Activated CD8-positive, alpha-beta memory T cell treated with anti-CD3 and anti-CD28 coated beads, Interleukin-2, amount 50 U/mL, for 24 hours (primary cell): ENCODE measurements around the gene TSPO.

ENCODE experiments used
- DNase-seq: peaks from one replicate; pipeline ENCODE4 v3.0.0-alpha.2; 2020; ENCODE audit errors: extremely low read depth

Gene TSPO

GRCh38 chr22:43202326-43202725, 51.0 kb downstream of the TSPO start:
- no peak for DNase-seq

GRCh38 chr22:43202756-43203410, 51.5 kb downstream of the TSPO start:
- DNase-seq: no peak

GRCh38 chr22:43203471-43203981, 52.2 kb downstream of the TSPO start:
- no peak for DNase-seq

- no peak for DNase-seq
Observed at GRCh38 chr22:43205261-43205691, 53.9 kb downstream of the TSPO start.

GRCh38 chr22:43205748-43206508, 54.6 kb downstream of the TSPO start:
- DNase-seq: no peak

GRCh38 chr22:43206509-43207161, 55.3 kb downstream of the TSPO start:
- DNase-seq: no peak

- DNase-seq: no peak
Observed at GRCh38 chr22:43207386-43207785, 56.0 kb downstream of the TSPO start.

GRCh38 chr22:43207849-43208702, 56.7 kb downstream of the TSPO start:
- DNase-seq: no peak

- DNase-seq: no peak
Observed at GRCh38 chr22:43208703-43209522, 57.6 kb downstream of the TSPO start.

- no peak for DNase-seq
Observed at GRCh38 chr22:43209523-43209890, 58.1 kb downstream of the TSPO start.

GRCh38 chr22:43209971-43210370, 58.6 kb downstream of the TSPO start:
- no peak for DNase-seq

- DNase-seq: no peak
Observed at GRCh38 chr22:43210631-43211515, 59.5 kb downstream of the TSPO start.

- no peak for DNase-seq
Observed at GRCh38 chr22:43211941-43212433, 60.6 kb downstream of the TSPO start.

GRCh38 chr22:43212434-43212952, 61.1 kb downstream of the TSPO start:
- no peak for DNase-seq
